H4 (cell line): Measurements from ENCODE around the gene ELOVL4. TPM values are rescaled to one million over a fixed set of nuclear protein-coding genes. Genes with fewer than 3 reads are reported as not detected.

Experiments
- DNase-seq: peaks from one replicate; pipeline ENCODE4 v3.0.0-alpha.2; 2015; ENCODE audit warnings: low spot score
- total RNA-seq: library from RNA; depleted of rRNA; stranded (reverse); fragments of >200 nt; shearing (Covaris generic); gene quantifications from 2 replicates; pipeline ENCODE4 v1.2.3, GENCODE V29; 2014; rRNA removed

ELOVL4 gene
- 2.9 and 4.5 TPM in 2 replicates for total RNA-seq

GRCh38 chr6:79947191-79948186 is at the start of gene ELOVL4:
Gene ELOVL4, minus strand, starts transcription at chr6:79947553. Its CDS starts 274 bp downstream, at chr6:79947279.
- peak; percentile 43 for DNase-seq

GRCh38 chr6:79993911-79994309 is 46.6 kb upstream of the ELOVL4 start:
- no peak for DNase-seq

DNA sequence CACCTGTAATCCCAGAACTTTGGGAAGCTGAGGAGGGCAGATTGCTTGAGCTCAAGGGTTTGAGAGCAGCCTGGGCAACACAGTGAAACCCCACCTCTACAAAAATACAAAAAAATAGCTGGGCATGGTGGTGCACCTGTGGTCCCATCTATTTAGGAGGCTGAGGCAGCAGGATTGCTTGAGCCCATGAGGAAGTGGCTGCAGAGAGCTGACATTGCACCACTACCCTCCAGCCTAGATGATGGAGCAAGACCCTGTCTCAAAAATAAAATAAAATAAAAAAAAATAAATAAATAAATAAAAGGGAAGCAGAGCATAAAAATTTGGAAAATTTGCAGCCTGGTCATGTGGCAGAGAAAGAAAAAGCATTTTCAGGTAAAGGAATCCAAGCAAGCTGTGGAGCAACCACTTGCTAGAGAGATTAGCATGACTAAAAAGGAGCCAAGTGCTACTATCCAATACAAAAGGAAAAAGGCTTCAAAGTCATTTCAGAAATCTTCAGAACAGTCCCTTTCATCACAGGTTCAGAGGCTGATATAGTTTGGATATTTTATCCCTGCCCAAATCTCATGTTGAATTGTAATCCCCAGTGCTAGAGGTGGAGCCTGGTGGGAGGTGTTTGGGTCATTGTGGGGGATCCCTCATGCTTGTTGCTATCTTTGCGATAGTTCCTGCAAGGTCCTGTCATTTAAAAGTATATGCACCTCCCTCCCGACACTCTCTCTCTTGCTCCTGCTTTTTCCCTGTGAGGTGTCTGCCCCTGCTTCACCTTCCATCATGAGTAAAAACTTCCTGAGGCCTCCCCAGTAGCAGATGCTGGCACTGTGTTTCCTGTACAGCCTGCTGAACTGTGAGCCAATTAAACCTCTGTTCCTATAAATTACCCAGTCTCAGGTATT is 45.9 kb upstream of the ELOVL4 start:
- DNase-seq = no peak

GRCh38 chr6:79989641-79990040 is 42.3 kb upstream of the ELOVL4 start:
- no peak for DNase-seq

GRCh38 chr6:79985128-79985527 is 37.8 kb upstream of the ELOVL4 start:
- DNase-seq = no peak

DNA sequence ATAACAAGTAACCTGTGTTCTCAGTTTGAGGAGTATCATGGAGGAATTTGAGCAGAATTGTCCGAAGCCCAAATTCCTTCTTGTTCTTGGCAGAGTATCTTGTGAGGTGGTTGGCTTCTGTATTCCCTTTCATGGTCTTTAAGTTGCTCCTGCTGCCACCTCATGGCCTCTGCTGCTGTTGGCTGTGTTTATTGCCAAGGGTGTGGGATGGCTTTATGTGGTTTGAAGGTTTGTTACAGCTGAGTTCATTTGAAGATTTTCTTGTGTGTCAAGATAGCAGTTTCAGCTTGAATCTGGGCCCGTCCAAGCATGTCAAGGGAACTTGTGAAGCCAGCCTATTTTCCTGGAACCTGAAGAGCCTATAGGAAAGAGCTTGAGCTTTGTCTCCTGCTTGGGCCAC is 36.9 kb upstream of the ELOVL4 start:
- peak; percentile 39 for DNase-seq

- no peak for DNase-seq
Observed at GRCh38 chr6:79981652-79982051, 34.3 kb upstream of the ELOVL4 start.

DNA sequence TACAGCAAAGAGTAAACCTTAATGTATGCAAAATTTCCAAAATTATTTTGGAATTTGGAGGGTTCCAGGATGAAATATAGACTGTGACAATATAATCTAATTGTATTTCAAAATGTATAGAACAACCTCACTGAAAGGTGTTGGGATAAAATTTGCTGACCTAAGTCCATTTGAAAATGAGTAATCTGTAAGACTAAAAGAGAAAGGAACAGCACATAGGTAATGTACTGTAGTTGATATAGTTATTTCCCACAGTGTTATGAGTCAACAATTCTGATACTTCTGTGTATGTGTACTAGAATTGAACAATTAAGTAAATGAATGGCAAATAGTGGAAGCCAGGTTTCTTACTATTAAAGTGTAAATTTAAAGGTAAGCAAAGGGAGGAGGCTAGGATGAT is 23.8 kb upstream of the ELOVL4 start:
- no peak for DNase-seq

- no peak for DNase-seq
Observed at GRCh38 chr6:79969784-79970183, 22.4 kb upstream of the ELOVL4 start.

DNA sequence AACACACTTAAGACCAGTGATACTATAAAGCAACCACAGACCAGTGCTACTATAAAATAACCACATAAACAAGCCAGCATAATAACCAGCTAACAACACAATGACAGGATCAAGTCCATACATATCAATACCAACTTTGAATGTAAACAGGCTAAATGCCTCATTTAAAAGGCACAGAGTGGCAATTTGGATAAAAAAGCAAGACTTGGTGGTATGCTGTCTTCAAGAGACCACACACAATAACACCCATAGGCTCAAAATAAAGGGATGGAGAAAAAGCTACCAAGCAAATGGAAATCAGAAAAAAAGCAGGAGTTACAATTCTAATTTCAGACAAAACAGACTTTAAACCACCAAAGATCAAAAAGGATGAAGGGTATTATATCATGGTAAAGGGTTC is 19.8 kb upstream of the ELOVL4 start:
- no peak for DNase-seq

GRCh38 chr6:79964607-79965081 is 17.3 kb upstream of the ELOVL4 start:
- DNase-seq = no peak

GRCh38 chr6:79954849-79955248 is 7.5 kb upstream of the ELOVL4 start:
- DNase-seq = no peak

DNA sequence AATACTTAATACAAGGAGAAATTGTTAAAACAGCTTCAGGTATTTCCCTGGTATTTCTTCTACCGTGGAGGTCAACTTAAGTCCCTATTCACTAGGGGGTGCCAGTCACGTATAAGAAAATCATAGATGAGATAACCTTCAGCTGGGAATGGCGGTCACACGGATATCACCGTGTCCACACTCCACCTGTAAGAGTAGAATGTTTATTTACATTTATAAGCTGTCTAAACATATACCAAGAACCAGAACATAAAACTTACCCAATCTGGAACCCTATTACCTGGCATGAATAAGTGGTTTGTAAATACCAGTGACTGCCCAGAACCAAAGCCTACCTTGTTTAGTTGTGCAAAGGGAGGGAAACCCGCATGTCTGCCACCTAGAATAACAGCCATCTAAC is 1.9 kb upstream of the ELOVL4 start:
- peak; percentile 53 for DNase-seq

DNA sequence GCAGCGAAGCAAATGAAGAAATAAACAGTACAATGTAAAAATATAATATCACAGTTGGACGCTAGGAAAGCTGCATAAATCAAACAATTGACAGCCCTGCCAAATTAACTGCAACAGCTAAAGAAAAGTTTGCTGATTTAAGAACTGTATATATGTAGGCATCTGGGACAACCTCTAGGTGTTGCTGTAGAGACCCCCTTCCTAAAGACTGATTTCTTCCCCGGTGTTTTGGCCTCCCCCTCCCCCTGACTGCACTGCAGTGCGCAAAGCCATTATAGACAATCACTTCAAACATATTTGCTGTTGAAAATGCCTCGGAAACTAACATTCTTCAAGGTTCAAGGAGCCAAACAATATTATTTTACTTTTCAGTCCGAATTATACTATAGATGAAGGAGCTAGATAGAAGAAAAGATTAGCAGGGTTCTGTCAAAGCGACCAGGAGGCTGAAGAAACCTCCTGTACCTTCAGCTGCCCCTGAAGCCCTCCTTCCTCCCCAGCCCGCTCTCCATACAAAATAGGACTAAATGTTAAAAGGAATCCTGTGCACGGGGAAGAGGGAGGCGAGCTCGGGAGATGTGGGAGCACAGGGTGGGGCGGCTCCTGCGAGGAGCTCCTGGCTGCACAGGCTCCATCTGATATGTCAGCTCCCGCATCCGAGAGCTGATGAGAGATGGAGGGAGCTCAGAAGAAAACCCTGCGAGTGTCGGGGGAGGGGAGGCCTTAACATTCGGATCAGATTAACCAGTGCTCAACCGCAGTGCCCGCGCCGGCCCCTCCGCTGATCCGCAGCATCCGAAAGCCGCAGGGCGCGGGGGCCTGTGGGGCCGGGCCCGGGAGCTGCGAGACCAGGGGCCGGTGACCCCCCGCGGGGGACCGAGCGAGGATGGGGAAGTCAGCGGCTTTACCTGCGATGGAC is 822 bp downstream of the ELOVL4 start:
- peak; percentile 11 for DNase-seq

DNA sequence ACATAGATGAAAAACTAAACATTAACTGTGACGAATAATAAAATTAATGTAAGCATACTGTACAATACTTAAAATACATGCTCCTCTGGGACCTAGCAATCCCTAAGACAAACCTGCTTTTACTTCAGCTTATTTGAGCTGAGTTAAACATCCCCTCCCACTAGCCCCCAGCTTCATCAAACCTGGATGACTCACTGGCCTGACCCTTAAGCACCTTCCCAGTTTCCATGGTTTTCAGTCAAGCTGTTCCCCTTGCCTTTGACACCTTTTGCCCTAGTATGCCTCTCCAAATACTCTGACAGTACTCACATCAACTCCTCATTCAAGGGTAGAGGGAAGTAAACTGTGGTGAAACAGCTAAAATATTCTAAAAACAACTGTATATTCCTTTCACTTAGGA is 4.2 kb downstream of the ELOVL4 start:
- DNase-seq = no peak

DNA sequence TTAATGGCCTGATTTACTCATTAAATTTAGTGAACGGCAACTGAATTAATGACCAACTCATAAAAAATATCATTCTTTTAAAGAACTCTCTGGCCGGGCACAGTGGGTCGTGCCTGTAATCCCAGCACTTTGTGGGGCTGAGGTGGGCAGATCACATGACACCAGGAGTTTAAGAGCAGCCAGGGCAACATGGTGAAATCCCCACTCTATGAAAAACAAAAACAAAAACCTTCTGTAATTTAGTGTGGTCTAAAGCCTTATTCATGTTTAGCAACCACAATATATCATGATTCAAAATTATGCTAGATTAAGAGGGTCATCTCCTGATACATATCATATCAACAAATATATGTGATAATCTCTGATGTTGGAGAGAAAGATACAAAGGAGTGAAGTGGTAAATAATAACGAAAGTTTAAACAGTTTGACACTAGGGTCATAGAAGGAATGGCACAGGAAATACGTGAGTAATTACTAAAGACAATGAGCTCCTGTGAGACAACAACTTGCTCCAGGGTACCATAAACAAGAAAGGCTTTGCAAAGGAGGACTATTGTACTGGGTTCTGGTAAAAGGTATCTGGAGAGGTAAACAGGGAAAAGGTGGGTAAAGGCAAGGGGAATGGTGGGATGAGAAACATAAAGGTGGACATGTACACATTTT is 5.7 kb downstream of the ELOVL4 start:
- no peak for DNase-seq

DNA sequence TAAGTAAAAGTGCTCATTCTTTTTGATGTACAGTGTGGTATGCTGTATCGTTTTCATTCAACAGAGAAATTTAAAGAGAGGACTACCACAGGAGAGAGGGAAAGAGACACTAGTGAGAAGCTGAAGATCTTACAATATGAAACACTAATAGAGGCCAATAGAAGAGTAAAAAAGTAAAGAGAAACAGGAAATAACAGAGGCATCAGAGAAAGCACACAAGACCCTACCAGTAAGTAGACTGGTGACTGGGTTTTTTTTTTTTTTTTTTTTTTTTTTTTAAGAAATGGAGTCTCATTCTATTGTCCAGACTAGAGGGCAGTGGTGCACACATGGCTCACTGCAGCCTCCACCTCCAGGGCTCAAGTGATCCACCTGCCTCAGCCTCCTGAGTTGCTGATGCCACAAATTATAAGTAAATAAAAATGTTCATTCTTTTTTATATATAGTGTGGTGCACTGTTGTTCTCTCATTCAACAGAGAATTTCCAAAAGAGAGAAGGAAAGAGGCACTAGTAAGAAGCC is 18.8 kb downstream of the ELOVL4 start:
- no peak for DNase-seq

- DNase-seq = no peak
Observed at GRCh38 chr6:79927758-79928157, 19.6 kb downstream of the ELOVL4 start.

GRCh38 chr6:79923270-79923669 is 24.1 kb downstream of the ELOVL4 start:
- DNase-seq = no peak

- DNase-seq = no peak
Observed at GRCh38 chr6:79922018-79922417, 25.3 kb downstream of the ELOVL4 start.
